ACHN (cell line): ENCODE measurements around the gene RIMS1.
"Not testable (repeated sequence)": the region's sequence is repeated elsewhere in the genome, so short reads cannot be mapped to it uniquely, and the experiment has no call there.

Experiments used
- DNase-seq: peaks from one replicate; pipeline ENCODE4 v3.0.0-alpha.2; 2015
- in situ Hi-C: cut with HindIII; loops from 2 replicates; pipeline ENCODE4 v1.10.0; 2017; ENCODE audit warnings: low sequenced_read_pairs, low pct_ligation_motif_present, low pct_unique_long_range_greater_than_20kb

The RIMS1 gene

DNA sequence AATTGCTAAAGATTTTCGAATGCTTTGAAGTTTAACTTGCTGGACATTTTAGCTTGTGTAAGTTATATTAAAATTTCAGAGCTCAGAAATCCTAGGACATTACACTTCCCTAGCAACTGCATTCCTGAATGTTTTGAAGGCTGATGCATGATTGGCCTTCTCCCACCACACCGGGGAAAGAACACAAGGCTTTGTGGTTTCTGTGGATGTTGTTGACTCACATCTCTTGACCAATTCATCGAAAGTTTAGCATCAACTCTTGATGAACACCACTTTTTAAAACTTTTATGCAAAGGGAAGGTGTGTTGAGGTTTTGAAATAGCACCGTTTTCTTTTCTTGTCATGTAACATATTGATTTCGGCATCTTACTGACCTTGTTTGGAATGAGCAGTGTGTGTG, 81.1 kb downstream of the RIMS1 start:
- DNase-seq, result no peak
- in situ Hi-C loops, result no loop called here

DNA sequence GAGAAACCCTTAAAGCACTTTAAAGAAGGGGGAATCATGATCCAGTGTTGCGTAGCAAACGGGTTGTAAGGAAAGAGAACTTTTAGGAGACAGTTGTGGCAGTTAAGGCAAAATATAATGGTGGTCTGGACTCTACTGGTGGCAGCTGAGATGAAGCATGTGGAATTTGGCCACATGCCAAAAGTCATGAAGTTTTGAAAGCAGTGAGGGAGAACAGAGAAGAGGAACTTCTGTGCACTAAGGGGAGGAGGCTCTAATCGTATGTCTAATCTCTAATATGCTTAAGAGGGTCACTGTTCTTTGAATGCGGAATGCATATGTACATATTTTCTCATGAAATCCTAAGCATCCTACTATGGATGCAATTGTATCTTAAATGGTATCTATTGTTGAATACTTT, 91.5 kb downstream of the RIMS1 start:
- in situ Hi-C loops, result no loop called here
- no peak for DNase-seq

DNA sequence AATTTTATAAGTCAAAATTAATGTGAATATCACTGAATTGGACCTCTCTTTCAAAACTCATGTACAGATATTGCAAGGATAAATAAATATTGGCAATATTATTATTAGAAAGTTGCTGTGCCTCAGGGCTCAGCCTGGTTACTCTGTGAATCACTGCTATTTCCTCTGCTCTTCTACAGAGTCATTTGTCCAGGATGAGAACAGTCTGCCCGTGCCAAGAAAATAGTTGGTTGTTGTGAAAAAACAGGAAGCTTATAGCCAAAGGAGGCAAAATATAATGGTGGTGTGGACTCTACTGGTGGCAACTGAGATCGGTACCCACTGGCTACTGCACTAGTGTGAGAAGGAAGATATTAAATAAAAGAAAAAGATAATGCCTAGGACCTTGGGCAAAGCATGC, 93.6 kb downstream of the RIMS1 start:
- no peak for DNase-seq

DNA sequence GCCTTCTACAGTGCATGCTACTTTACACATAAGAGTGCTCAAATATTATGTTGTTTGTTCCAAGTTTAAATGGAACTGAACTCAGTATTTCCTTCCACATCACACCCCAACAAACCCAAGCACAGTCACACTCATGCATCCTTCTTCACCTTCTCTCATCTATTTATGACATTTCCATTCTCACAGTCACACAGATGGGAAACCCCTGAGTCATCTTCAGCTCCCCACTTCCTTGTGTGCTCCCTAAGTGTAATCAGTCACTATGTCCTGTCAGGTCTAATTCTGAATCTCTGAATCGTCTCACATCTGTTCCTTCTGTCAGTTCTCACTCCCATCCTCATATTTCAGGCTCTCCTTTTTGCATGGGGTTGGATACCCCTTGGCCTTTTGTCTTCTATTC, 96.0 kb downstream of the RIMS1 start:
- in situ Hi-C loops, result no loop called here
- DNase-seq, result no peak

More for the DNA sequence above, 93.6 kb downstream of the RIMS1 start:
- in situ Hi-C loops, result no loop called here

DNA sequence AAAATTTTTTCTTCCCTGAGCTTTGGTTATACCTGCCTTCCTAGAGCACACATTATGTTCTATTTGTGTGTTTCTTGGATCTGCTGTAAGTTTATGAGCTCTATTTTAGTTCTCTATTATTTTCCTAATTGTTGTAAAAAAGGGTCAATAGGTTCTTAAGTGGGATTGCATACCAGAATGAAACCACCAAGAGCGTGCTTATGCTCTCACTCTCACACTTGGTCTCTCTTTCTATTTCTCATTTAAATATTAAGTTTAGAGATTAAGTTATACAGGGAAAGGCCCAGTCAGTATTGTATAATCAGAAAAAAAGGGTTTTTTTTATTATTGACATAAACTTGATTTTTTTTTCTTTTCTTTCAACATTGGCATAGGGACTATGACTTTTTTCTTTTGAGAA, 96.8 kb downstream of the RIMS1 start:
- in situ Hi-C loops, result no loop called here

DNA sequence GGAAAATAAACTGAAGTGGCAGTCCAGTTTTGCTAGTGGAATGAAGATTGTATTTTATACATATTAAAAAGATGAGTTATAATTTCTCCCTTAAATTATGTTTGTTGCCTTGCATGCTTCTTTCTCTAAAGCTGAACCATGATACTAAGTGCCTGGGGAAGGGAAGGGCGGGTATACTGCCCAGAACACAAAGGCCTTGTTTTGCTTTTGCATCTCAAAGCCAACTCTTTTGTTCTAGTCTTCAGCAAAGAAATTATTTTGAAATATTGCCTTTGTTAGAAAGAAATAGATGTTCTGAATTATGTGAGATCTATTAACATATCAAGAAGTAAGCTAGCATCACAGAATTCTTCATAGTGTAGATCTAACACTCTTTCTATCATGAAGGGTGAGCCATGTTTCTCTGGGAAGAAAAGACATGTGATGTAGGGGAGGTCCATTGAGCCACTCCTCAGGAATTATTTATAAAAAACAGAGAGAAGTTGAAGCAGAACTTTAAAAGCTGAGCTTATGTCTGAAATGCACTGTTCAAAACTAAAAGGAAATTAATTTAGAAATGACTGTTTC, 108.4 kb downstream of the RIMS1 start:
- no peak for DNase-seq
- in situ Hi-C loops, result no loop called here

More for the DNA sequence above, 96.8 kb downstream of the RIMS1 start:
- no peak for DNase-seq

DNA sequence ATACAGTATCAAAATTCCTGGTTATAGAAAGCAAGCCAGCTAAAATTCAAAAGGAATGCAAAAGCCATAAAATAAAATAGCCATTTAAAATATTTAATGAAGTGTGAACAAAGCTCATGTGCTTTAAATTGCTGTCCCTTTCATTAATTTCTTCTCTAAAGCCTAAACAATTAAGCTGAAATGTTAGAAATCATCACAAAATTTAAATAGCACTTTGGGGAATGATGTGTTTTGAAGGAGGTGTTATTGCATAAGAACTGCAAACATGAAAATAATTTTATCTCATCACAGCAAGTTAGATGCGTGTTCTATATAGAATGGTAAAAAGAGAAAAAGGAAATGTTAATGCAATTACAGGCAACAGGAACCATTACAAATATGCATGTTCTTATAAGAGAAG, 111.0 kb downstream of the RIMS1 start:
- no peak for DNase-seq
- in situ Hi-C loops, result no loop called here

DNA sequence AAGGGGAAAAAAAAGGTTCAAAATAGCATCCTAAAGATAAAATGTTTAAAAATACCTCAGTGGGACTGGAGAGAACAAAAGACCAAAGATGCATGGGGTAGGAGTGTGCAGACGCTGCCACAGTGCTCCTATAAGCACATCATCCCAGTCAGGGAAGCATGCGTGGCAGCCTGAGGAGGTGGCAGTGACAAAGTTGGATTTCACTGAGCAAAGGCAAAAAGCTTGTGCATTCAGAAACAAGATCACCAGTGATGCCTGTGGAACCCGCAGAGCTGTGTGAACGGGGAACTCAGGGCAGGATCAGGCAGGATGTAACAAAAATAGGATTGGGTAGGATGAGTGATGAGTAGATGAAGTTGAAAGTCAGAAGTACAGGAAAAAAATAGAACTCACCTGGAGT, 116.1 kb downstream of the RIMS1 start:
- DNase-seq, result no peak
- in situ Hi-C loops, result no loop called here

DNA sequence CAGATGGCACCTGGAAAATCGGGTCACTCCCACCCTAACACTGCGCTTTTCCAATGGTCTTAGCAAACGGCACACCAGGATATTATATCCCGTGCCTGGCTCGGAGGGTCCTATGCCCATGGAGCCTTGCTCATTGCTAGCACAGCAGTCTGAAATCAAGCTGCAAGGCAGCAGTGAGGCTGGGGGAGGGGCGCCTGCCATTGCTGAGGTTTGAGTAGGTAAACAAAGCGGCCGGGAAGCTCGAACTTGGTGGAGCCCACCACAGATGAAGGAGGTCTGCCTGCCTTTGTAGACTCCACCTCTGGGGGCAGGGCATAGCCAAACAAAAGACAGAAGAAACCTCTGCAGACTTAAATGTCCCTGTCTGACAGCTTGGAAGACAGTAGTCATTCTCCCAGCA, 120.2 kb downstream of the RIMS1 start:
- in situ Hi-C loops, DNase-seq: not testable (repeated sequence)

DNA sequence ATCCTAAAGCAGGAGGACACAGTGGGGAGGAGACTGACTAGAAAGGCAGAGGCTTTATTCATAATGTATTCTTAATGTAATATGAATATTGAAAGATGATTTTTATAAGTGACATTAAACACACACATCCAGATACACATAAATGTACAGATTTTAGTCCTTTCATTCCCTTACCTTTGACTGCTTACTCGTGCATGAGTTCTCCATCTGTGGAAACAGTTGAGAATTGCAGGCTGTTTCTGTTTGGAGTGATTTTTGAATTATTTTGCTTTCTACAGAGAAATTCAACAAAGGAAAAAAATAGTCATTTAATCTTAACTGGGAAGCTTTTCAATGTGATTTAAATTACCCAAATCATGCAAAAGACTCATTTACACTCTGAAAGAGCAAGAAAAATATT, 136.5 kb downstream of the RIMS1 start:
- in situ Hi-C loops, result no loop called here
- no peak for DNase-seq

DNA sequence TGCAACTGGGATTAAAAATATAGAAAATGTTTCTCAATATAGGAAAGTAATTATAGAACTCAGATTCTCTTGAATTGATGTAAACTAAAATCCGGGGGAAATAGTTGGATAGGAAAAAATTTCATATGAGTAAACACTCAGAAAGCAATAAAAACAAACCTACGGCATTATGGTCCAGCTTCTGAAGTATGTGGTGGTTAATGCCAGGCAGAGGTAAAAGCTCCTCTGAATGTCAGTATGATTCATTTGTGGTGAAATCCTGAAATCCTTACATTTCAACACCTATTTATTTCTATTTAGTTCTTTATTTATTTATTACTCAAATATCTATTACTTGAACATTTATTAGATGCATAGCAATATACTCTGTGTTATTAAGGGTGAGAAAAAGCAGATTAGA, 145.1 kb downstream of the RIMS1 start:
- in situ Hi-C loops, result no loop called here
- DNase-seq, result no peak

DNA sequence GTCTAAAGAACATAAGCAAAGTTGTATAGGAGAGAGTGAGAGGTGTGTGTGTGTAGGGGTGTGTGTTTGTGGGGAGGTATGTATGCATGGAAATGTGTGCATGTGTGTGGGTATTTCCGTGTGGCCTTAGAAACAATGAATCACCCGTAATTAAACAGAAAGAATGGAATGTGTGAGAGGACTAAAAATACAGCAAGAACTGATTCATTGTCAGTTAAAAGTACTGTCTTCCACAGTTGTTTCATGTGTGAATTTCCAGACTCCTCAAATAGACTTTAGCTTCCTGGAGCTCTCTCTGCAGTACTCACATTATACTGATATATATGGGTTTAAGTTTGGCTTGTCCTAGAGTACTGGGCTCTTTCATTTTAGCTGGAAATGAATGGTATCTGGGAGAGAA, 145.7 kb downstream of the RIMS1 start:
- in situ Hi-C loops, result no loop called here
- DNase-seq, result peak; percentile 14

DNA sequence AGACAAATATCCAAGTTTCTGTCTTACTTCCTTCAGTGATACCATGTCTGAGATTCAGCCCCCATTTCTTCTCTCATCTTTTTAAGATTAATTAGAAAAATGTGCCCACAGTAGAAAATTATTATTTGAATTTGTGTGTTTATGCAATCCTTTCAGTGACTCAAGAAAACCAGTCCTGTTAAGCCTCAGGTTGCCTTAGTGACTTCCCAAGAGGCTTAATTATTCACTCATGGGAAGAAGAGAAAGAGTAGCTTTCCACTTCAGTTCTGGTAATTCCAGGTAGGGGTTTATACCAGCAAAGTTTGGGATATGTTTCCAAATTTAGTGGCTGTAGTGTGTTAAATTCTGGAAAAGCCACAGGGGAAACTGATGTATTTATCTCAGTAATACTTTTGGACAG, 149.1 kb downstream of the RIMS1 start:
- in situ Hi-C loops, result no loop called here
- peak; percentile 46 for DNase-seq

DNA sequence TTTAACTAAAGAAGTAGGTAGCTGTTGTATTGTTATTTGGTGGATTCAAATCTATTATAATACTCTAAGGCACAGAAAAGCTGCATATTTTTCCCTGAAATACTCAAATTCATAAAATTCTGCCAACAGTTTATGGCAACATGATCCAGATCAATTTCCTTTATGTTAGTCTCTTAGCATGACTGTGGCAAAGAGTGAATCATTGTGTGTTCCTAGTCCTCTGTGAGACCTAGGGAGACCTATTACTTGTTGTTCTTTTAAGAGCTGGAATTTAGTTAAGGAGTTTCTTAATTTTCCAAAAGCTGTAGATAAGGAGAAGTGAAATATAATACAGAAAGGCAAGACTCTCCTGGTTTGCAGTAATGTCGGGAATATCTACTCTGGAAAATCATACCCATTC, 149.6 kb downstream of the RIMS1 start:
- no peak for DNase-seq
- in situ Hi-C loops, result no loop called here

DNA sequence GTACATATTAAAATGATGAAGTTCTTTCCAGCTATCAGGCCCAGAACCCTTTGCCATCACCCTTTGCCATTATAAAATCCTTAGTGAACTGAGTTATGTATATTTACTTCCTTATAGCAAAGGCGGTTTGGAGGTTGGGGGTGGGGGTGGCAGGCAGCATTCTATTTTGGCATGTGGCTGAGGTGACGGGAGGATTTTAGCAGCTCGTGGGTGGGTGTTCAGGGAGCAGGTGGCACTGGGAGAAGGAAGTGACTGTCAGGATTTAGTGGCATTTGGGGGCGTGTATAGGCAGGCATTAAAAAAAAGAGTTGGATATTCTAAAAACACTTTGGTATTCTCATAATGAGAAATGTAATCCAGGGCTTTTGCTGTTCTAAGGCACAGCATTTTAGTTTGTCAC, 150.7 kb downstream of the RIMS1 start:
- DNase-seq, result no peak
- in situ Hi-C loops, result no loop called here

DNA sequence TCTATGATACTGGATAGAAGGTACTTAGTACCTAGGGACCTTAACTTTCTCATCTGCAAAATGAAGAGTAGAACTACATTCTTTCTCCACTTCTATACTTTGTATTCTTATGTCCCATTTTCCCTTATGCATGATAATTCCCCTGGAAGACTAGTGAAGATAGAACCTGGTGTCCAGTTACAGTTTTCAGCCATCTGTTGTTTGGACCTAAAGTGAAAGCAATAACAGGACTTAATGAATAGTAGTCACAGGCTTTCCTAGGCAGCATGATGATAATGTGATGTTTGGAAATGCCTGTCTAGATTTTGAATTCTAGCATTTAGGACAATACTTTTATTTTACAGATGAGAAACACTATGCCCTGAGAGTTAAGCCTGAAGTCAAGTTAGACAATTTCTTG, 153.8 kb downstream of the RIMS1 start:
- no peak for DNase-seq

DNA sequence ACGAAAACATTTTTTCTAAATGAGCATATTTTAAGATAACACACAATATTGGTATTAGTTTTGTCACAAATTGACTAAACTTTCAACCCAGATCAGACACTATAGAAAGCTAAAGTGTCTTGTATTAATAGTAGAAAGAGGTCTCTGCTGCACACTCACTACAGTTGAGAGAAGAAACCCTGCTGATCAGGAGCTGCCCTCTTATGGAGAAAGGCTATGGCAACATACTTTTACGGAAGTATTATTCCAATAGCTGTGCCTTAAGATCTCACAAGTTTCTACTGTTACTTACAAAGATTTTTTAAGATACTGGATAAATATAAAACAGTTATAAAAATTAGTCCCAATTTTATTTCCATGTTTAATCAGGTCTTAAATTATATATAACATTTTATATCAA, 155.7 kb downstream of the RIMS1 start:
- peak; percentile 21 for DNase-seq
- in situ Hi-C loops, result no loop called here

More for the DNA sequence above, 153.8 kb downstream of the RIMS1 start:
- in situ Hi-C loops, result no loop called here

DNA sequence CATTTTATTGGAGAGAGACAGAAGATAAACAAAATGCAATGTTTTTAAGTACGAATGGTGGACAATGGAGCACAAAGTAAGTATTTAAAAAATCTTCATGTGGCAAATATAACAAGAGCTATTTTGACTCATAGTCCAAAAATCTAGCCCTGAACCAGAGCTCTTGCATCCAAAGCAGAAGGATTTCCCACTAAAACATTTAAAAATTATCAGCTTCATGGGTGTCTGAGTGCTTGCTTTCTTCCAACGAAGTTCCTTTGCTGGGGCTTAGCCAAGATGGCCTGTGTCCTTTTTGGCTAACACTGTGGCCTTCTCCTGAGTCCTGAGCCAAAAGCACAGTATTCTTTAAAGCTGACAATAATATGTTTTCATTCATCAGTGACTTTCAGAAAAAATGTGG, 161.7 kb downstream of the RIMS1 start:
- DNase-seq, result no peak
- in situ Hi-C loops, result no loop called here

DNA sequence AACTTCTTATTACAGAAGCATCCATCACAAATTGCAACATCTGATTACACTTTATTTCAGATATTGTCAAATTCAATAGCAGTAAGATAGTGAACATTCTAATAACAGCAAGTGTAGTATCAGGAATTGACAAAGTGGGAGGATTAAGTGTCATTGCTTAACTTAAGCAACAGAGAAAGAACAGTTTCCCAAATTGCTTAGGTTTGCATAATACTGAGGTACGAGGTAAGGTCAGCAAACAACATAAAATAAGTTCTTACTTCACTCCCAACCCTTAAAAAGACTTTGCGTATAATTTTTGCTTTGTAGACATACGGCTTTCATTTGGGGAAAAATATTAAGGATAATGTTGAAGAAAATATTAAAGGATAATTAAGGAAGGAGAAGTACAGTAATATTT, 163.0 kb downstream of the RIMS1 start:
- DNase-seq, result no peak
- in situ Hi-C loops, result no loop called here

DNA sequence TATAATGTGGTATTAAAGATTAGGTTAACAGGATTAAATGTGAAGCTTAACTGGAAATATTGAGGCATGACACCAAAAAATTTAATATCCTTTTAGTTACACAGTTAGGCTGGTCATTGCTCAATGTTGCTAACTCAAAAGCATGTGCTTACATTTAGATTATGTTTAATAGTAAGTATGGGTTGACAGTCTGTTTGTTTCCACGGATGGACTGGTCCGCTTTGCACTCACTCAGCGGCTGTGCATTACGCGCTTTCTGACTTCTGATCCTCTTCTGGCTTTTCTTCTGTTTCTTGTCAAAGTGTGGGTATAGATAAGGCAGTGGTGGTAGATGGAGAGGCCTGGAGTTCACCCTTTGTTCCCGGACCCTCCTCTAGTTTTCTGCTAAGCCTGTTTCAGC, 174.9 kb downstream of the RIMS1 start:
- no peak for DNase-seq
- in situ Hi-C loops, result no loop called here

DNA sequence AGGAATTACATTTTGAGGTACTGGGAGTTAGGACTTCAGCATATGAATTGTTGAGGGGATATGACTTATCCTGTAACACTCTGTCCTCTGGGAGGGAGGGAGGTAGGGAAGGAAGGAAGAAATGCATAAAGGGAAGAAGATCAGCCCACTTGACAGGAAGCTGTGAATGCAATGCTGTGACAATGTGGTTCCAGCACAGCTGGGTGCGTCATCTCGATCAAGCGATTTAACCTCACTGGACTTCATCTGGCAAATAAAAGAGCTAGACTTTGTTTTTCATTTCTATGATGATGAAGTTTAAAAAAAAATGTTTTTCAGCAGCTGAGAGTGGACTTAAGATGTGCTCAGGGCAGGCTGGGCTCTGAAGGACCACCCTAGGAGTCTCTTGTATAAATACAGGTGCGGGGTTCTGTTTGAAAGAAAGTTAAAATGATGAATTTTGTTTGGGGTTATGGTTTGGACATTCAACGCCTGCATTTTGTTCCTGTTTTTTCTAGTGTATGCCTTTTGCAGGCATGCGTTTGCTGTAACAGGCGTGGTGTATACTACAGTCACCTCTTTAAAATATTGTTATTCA, 178.1 kb downstream of the RIMS1 start:
- DNase-seq, result no peak
- in situ Hi-C loops, result no loop called here
